ENCODE results near the gene DARS1.

DNA sequence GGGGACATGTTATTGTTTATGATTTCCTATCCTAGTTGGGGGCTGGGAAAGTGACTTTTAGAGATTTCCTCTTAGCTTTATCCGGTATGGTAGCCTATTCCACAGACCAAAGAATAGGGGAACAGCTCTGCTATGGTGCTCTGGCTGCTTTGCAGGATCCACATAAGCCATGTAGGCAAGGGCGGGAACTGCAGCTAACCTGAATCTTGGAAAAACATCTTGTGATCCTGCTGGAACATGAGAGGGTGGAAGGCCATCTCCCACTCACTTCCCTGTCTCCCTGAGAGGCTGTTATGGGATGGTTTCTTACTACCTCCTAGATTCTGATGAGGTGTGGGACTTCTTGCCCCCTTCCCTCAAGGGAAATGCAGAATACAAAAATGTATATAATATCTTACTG, 2.0 kb upstream of the DARS1 start:
- TF ChIP-seq, protein P1, sequence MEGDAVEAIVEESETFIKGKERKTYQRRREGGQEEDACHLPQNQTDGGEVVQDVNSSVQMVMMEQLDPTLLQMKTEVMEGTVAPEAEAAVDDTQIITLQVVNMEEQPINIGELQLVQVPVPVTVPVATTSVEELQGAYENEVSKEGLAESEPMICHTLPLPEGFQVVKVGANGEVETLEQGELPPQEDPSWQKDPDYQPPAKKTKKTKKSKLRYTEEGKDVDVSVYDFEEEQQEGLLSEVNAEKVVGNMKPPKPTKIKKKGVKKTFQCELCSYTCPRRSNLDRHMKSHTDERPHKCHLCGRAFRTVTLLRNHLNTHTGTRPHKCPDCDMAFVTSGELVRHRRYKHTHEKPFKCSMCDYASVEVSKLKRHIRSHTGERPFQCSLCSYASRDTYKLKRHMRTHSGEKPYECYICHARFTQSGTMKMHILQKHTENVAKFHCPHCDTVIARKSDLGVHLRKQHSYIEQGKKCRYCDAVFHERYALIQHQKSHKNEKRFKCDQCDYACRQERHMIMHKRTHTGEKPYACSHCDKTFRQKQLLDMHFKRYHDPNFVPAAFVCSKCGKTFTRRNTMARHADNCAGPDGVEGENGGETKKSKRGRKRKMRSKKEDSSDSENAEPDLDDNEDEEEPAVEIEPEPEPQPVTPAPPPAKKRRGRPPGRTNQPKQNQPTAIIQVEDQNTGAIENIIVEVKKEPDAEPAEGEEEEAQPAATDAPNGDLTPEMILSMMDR (IDR thresholded peaks at IDR 0.05; ENCODE audit: borderline replicate concordance, extremely low read depth, low read length, poor library complexity, severe bottlenecking): no peak
- TF ChIP-seq EZH2 (IDR thresholded peaks at IDR 0.05; ENCODE audit: borderline replicate concordance, low read depth, low read length, severe bottlenecking): no peak

Measured in DND-41 (cell line).